Lower lobe of right lung (tissue), 2 donors: ENCODE results near the gene CUX1. TPM values are rescaled to one million over a fixed set of nuclear protein-coding genes. Genes with fewer than 3 reads are reported as not detected.
"Not testable (repeated sequence)": the region's sequence is repeated elsewhere in the genome, so short reads cannot be mapped to it uniquely, and the experiment has no call there.

Experiments used
- ATAC-seq, 2 donors: fragments of 200-7000 bp; cut with Tn5 transposase; one replicate each; pipeline ENCODE4 v1.9.1; 2020 to 2022; ENCODE audit warnings: mild to moderate bottlenecking in 2 of 2, moderate library complexity in 2 of 2
- DNase-seq: peaks from one replicate; pipeline ENCODE4 v3.0.0-alpha.2; 2020
- H3K27ac ChIP-seq: fragments of 200-600 bp; one replicate; pipeline ENCODE4 v1.8.0; 2022
- H3K27me3 ChIP-seq: fragments of 200-600 bp; one replicate; pipeline ENCODE4 v1.8.0; 2022; ENCODE audit warnings: low read depth
- H3K36me3 ChIP-seq: fragments of 200-600 bp; one replicate; pipeline ENCODE4 v1.8.0; 2022; ENCODE audit warnings: mild to moderate bottlenecking
- H3K4me1 ChIP-seq: fragments of 200-600 bp; one replicate; pipeline ENCODE4 v1.8.0; 2022
- H3K4me3 ChIP-seq: fragments of 200-600 bp; one replicate; pipeline ENCODE4 v1.8.0; 2022; ENCODE audit warnings: mild to moderate bottlenecking
- H3K9me3 ChIP-seq: fragments of 200-600 bp; one replicate; pipeline ENCODE4 v1.8.0; 2022
- CTCF ChIP-seq: fragments of 200-600 bp; IDR thresholded peaks from one replicate; pipeline ENCODE4 v1.8.0; 2022; ENCODE audit warnings: antibody characterized with exemption, mild to moderate bottlenecking
- intact Hi-C: fragments of 100-400 bp; cut with DNase I; formaldehyde crosslinking; loops from one replicate; pipeline ENCODE4 v1.11.0; 2022
- microRNA-seq: library from miRNA; unstranded; fragments of <30 nt; microRNA quantifications from one replicate; pipeline ENCODE4 v1.2.0, GENCODE V29; 2020; ENCODE audit warnings: borderline number of aligned reads
- total RNA-seq: library from RNA; stranded (reverse); fragmentation: NEBNext Ultra II Directional; extraction: Animal tissue kit (Norgen Biotek cat#: 25700); gene quantifications from one replicate; pipeline ENCODE4 v1.2.1, GENCODE V29; 2021
- donor health status: DM: no; HTN: yes; CAD: no; lungs with severe emphysema.

CUX1 gene
- total RNA-seq, 1 donor from 2014 or later = 118 TPM

- Histone ChIP-seq H3K9me3 (no peaks in the 10 kb centered on the region), H3K36me3 (no peaks in the 10 kb centered on the region), H3K27me3 (peaks cover 5% of the 10 kb centered on the region), H3K4me1 (no peaks in the 10 kb centered on the region), H3K4me3 (no peak overlapping the region), H3K27ac (no peak overlapping the region)
- ATAC-seq = no peak
- TF ChIP-seq CTCF = no peak
- intact Hi-C loops = no loop called here
- no peak for DNase-seq
These were observed 508.9 kb downstream of the CUX1 start for GRCh38 chr7:102326157-102326889.

- H3K36me3 ChIP-seq, intact Hi-C loops, ATAC-seq, H3K27ac ChIP-seq, H3K9me3 ChIP-seq, H3K4me1 ChIP-seq, DNase-seq, H3K27me3 ChIP-seq, H3K4me3 ChIP-seq: not testable (repeated sequence)
These were observed 509.8 kb downstream of the CUX1 start for GRCh38 chr7:102327183-102327582.

GRCh38 chr7:102328863-102329262 is 511.4 kb downstream of the CUX1 start:
- H3K9me3 ChIP-seq, H3K27me3 ChIP-seq, H3K4me1 ChIP-seq, H3K4me3 ChIP-seq, DNase-seq, H3K27ac ChIP-seq, intact Hi-C loops, ATAC-seq, H3K36me3 ChIP-seq: not testable (repeated sequence)

- DNase-seq, intact Hi-C loops, H3K9me3 ChIP-seq, H3K4me3 ChIP-seq, H3K36me3 ChIP-seq, H3K27me3 ChIP-seq, H3K27ac ChIP-seq, H3K4me1 ChIP-seq: not testable (repeated sequence)
- ATAC-seq = peak in 1 of 2 donors; percentile 28
These were observed 511.9 kb downstream of the CUX1 start for GRCh38 chr7:102329366-102329765.

GRCh38 chr7:102330666-102331460 is 513.4 kb downstream of the CUX1 start:
- intact Hi-C loops, DNase-seq, H3K4me1 ChIP-seq, H3K27ac ChIP-seq, H3K4me3 ChIP-seq, ATAC-seq, H3K36me3 ChIP-seq, H3K9me3 ChIP-seq, H3K27me3 ChIP-seq: not testable (repeated sequence)

Small RNA genes within 50 kb of the gene (microRNA-seq; reads per million reads assigned to microRNA genes)
- gene MIR4285 = not detected

Other genes with a start within 250 kb of the CUX1 start
- gene MYL10, start 188.3 kb upstream of the CUX1 start, total RNA-seq = not detected